HepG2 (cell line): ENCODE results near the gene PTGIR. TPM values are rescaled to one million over a fixed set of nuclear protein-coding genes. Genes with fewer than 3 reads are reported as not detected.

Source experiments
- ATAC-seq: fragments of 200-7000 bp; cut with Tn5 transposase; 3 replicates; pipeline ENCODE4 v1.9.1; 2020; ENCODE audit warnings: mild to moderate bottlenecking, moderate library complexity
- BruUV-seq: library from RNA; stranded (reverse); fragments of 400-500 nt; replicated peaks from 2 replicates; lab custom pipeline; 2021; lab: Mats Ljungman, UMichigan
- CTCF ChIA-PET: fragments of 300-600 bp; formaldehyde crosslinking; extraction: SDS; loops from one replicate; lab custom pipeline; 2021; ENCODE audit warnings: low total read pairs, inconsistent platforms, low intra/inter-chr PET ratio; lab: Yijun Ruan, JAX
- POLR2A ChIA-PET: fragments of 350-600 bp; sonication (Branson Sonifier 250); formaldehyde crosslinking; loops from one replicate; lab custom pipeline; 2020; ENCODE audit warnings: antibody characterized with exemption, inconsistent platforms; lab: Yijun Ruan, JAX
- DNase-seq: peaks from one replicate; pipeline ENCODE4 v3.0.0-alpha.2; 2015; ENCODE audit warnings: low spot score
- FAIRE-seq: peaks from 3 replicates; lab custom pipeline; 2011; peaks lifted over from hg19 to GRCh38; lab: Jason Lieb, UNC
- H2AFZ ChIP-seq: one replicate; pipeline ENCODE4 v1.6.1; 2011; ENCODE audit warnings: low read length, inconsistent platforms
- H3K27ac ChIP-seq: fragments of 300-600 bp; 3 replicates; pipeline ENCODE4 v1.8.0; 2011; ENCODE audit warnings: mixed run types, mild to moderate bottlenecking, mixed read lengths, low read length, inconsistent platforms; ENCODE audit not compliant: insufficient read depth; ENCODE audit errors: extremely low read length
- H3K27me3 ChIP-seq, 2 experiments: fragments of 200-600 bp in 1 of 2; 2 replicates in 1 of 2; 3 replicates in 1 of 2; pipeline versions ENCODE4 v1.6.0 to v1.8.0; 2011; ENCODE audit warnings: low read length in 2 of 2, mild to moderate bottlenecking in 2 of 2, moderate library complexity in 2 of 2, inconsistent platforms in 1 of 2; ENCODE audit not compliant: insufficient read depth in 2 of 2, control insufficient read depth in 1 of 2
- H3K36me3 ChIP-seq, 2 experiments: fragments of 200-600 bp in 1 of 2; replicated peaks in 1 of 2; 2 replicates in 1 of 2; 3 replicates in 1 of 2; pipeline versions ENCODE4 v1.5.1 to v1.8.0; 2011; ENCODE audit warnings: low read length in 2 of 2, inconsistent platforms in 1 of 2; ENCODE audit not compliant: insufficient read depth in 2 of 2, control insufficient read depth in 1 of 2
- H3K4me1 ChIP-seq: 2 replicates; pipeline ENCODE4 v1.5.1; 2012; ENCODE audit warnings: low read length, inconsistent platforms; ENCODE audit not compliant: insufficient read depth
- H3K4me2 ChIP-seq: 2 replicates; pipeline ENCODE4 v1.6.0; 2011; ENCODE audit warnings: low read depth, low read length, inconsistent platforms
- H3K4me3 ChIP-seq, 3 experiments: fragments of 200-600 bp in 1 of 3; sonication (generic), shearing (Covaris generic) in 1 of 3; replicated peaks in 1 of 3; 2 replicates each; pipeline ENCODE4 v1.5.1; 2011 to 2016; ENCODE audit warnings: low read length in 3 of 3, inconsistent platforms in 2 of 3, low read depth in 2 of 3, mild to moderate bottlenecking in 2 of 3, control low read depth in 1 of 3, mixed read lengths in 1 of 3; ENCODE audit not compliant: insufficient read depth in 1 of 3
- H3K79me2 ChIP-seq: one replicate; pipeline ENCODE4 v1.6.1; 2011; ENCODE audit warnings: low read length, inconsistent platforms; ENCODE audit not compliant: insufficient read depth
- H3K9ac ChIP-seq: 2 replicates; pipeline ENCODE4 v1.6.0; 2011; ENCODE audit warnings: mild to moderate bottlenecking, low read depth, low read length, inconsistent platforms; ENCODE audit not compliant: insufficient read depth
- H3K9me3 ChIP-seq: 2 replicates; pipeline ENCODE4 v1.5.1; 2012; ENCODE audit warnings: mild to moderate bottlenecking, low read length
- H4K20me1 ChIP-seq: 2 replicates; pipeline ENCODE4 v1.6.0; 2011; ENCODE audit warnings: inconsistent platforms, mild to moderate bottlenecking, low read length, moderate library complexity; ENCODE audit not compliant: insufficient read depth
- CHD2 ChIP-seq: IDR thresholded peaks from 2 replicates; pipeline ENCODE4 v1.6.1; 2011; ENCODE audit warnings: low read depth, low read length, improper control_type of control experiment
- FOXC1 ChIP-seq: sonication (generic); formaldehyde crosslinking; IDR thresholded peaks from 2 replicates; pipeline ENCODE4 v1.8.0; 2022; ENCODE audit warnings: mild to moderate bottlenecking, missing genetic modification reagents, borderline replicate concordance
- KMT2B ChIP-seq: IDR thresholded peaks from 2 replicates; pipeline ENCODE4 v1.6.1; 2016; ENCODE audit warnings: missing genetic modification reagents, missing compliant biosample characterization
- MAZ ChIP-seq, 2 experiments: sonication (generic) in 1 of 2; formaldehyde crosslinking in 1 of 2; IDR thresholded peaks; 2 replicates each; pipeline versions ENCODE4 v1.5.0 to v1.6.1; 2012 to 2020; ENCODE audit warnings: low read depth in 2 of 2, mild to moderate bottlenecking in 2 of 2, borderline replicate concordance in 1 of 2, improper control_type of control experiment in 1 of 2, low read length in 1 of 2, missing genetic modification reagents in 1 of 2, moderate library complexity in 1 of 2
- NR1H2 ChIP-seq: sonication (generic); formaldehyde crosslinking; IDR thresholded peaks from 2 replicates; pipeline ENCODE4 v1.8.1; 2022; ENCODE audit warnings: low read depth, missing genetic modification reagents, borderline replicate concordance
- RBAK ChIP-seq: sonication (generic); formaldehyde crosslinking; IDR thresholded peaks from 2 replicates; pipeline ENCODE4 v1.5.1; 2020; ENCODE audit warnings: mild to moderate bottlenecking, missing genetic modification reagents
- TMF1 ChIP-seq: sonication (generic); formaldehyde crosslinking; IDR thresholded peaks from 2 replicates; pipeline ENCODE4 v1.8.1; 2022; ENCODE audit warnings: low read depth, missing genetic modification reagents
- ZFP1 ChIP-seq: IDR thresholded peaks from 2 replicates; pipeline ENCODE4 v1.6.1; 2016
- ZFX ChIP-seq: sonication (generic); formaldehyde crosslinking; IDR thresholded peaks from 2 replicates; pipeline ENCODE4 v1.4.0; 2020; ENCODE audit warnings: mild to moderate bottlenecking, low read depth, missing genetic modification reagents, moderate library complexity
- ZNF253 ChIP-seq: sonication (generic); formaldehyde crosslinking; IDR thresholded peaks from 2 replicates; pipeline ENCODE4 v1.8.0; 2022; ENCODE audit warnings: mild to moderate bottlenecking, missing genetic modification reagents, borderline replicate concordance
- ZNF530 ChIP-seq: sonication (generic); formaldehyde crosslinking; IDR thresholded peaks from 2 replicates; pipeline ENCODE4 v1.5.0; 2020; ENCODE audit warnings: low read depth, mild to moderate bottlenecking, missing genetic modification reagents
- ZNF563 ChIP-seq: sonication (generic); formaldehyde crosslinking; IDR thresholded peaks from 2 replicates; pipeline ENCODE4 v1.8.0; 2022; ENCODE audit warnings: mild to moderate bottlenecking, moderate library complexity, missing genetic modification reagents
- ZNF605 ChIP-seq: sonication (generic); formaldehyde crosslinking; IDR thresholded peaks from 2 replicates; pipeline ENCODE4 v1.8.0; 2022; ENCODE audit warnings: mild to moderate bottlenecking, missing genetic modification reagents
- ZNF879 ChIP-seq: sonication (generic); formaldehyde crosslinking; IDR thresholded peaks from 2 replicates; pipeline ENCODE4 v1.8.1; 2023; ENCODE audit warnings: missing genetic modification reagents
- WGBS: methylation state at CpG from one replicate; pipeline ENCODE4 v1.1.6; 2017; ENCODE audit warnings: low lambda C conversion rate; 5-methylcytosine and 5-hydroxymethylcytosine counted together
- in situ Hi-C: cut with HindIII; loops from 2 replicates; pipeline ENCODE4 v1.10.0; 2017; ENCODE audit warnings: low pct_unique_long_range_greater_than_20kb; ENCODE audit not compliant: extremely low pct_ligation_motif_present
- intact Hi-C: fragments of 100-400 bp; cut with micrococcal nuclease; formaldehyde crosslinking; loops from one replicate; pipeline ENCODE4 v1.10.0; 2022; ENCODE audit not compliant: unreplicated experiment
- polyA plus RNA-seq, 8 experiments: library from polyadenylated mRNA; depleted of rRNA in 3 of 8; stranded (reverse) in 7 of 8; unstranded in 1 of 8; fragments of >200 nt; fragmentation: Illumina TruSeq in 4 of 8; extraction: Trizol in 4 of 8; gene quantifications; 2 replicates each; pipeline versions ENCODE4 v1.2.1 to v1.2.3, GENCODE V29; 2011 to 2016; ENCODE audit warnings: low read depth in 4 of 8, missing spikeins in 1 of 8, mixed read lengths in 1 of 8; ENCODE audit not compliant: insufficient read depth in 1 of 8
- total RNA-seq, 5 experiments: library from RNA; depleted of rRNA; stranded (reverse); fragments of >200 nt; fragmentation: Illumina TruSeq; extraction: Trizol; gene quantifications; 2 replicates each; pipeline ENCODE4 v1.2.3, GENCODE V29; 2016; ENCODE audit warnings: low read depth in 1 of 5
- TF ChIP-seq, protein P1 (sequence below): sonication (generic); formaldehyde crosslinking; IDR thresholded peaks from 2 replicates; pipeline ENCODE4 v1.4.0; 2020; ENCODE audit warnings: low read depth, mild to moderate bottlenecking, missing genetic modification reagents
- TF ChIP-seq, protein P2 (sequence below): IDR thresholded peaks from 2 replicates; pipeline ENCODE4 v1.6.1; 2016; ENCODE audit warnings: missing biosample characterization, missing genetic modification reagents, low read depth
- TF ChIP-seq, protein P3 (sequence below): sonication (generic); formaldehyde crosslinking; IDR thresholded peaks from 2 replicates; pipeline ENCODE4 v1.4.0; 2020; ENCODE audit warnings: mild to moderate bottlenecking, missing genetic modification reagents

PTGIR gene
- total and polyA plus RNA-seq, 2 of the 13 experiments (the other 11 are each of a cell fraction or from before 2014, with no cell fraction given) = not detected

DNA sequence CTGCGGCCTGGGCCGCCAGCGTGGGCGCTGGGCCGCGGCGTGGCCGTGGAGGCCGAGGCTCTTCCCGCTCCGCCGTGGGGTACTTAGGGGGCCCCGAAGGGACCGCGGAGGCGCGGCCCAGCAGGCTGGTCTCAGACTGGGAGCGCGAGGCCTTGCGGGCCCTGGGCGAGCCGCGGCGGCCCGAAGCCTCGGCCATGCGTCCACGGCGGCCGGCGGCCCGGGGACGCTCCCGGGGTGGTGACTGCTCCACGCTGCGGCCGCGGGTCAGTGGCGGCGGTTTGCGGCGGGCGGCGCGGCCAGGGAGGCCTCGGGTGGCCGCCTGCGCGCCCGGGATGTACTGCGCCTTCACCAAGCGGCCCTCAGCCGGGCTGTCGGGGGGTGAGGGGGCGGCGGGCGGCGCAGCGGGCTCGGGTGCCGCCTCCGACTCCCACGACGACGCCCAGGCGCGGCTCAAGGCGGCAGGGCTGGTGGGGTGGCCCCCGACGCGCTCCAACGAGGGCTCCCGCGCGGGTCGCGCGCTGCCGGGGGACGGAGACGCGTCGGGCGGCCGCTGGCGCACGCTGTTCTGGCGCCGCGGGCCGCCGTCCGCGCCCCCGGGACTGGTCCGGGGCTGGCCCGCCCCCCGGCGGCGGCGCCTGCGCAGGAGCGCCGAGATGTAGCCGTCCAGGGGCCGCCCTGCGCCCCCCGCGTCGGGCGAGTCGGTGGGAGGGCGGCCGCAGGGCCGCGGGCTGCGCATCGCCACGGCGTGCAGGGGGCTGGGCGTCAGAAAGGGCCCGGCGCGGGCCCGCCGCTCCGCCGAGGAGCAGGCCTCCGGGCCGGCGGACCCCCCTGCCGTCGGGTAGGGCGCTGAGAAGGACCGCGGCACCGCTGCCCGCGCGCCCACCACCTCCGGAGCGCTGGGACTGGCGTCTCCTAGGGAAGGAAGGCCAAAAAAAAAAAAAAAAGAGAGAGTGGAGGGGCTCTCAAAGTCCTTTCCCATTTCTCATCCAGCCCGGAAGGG lies 24.4 kb upstream of the PTGIR start:
- ChIA-PET CTCF (no interaction called here), POLR2A (no interaction called here)
- no peaks in the 10 kb centered on the region for H3K36me3 ChIP-seq
- no peaks in the 10 kb centered on the region for H3K9me3 ChIP-seq
- WGBS = 76% methylated on average over 36 of the region's 144 CpGs
- H2AFZ ChIP-seq = no peak overlapping the region
- H3K27me3 ChIP-seq = peaks cover 0 to 6% of the 10 kb centered on the region in 2 experiments; a peak in 1 of 5 replicates
- in situ Hi-C loops = no loop called here
- no peaks in the 10 kb centered on the region for H3K79me2 ChIP-seq
- H3K4me1 ChIP-seq = peaks cover 14% of the 10 kb centered on the region
- no peak for DNase-seq
- no peak overlapping the region for H3K9ac ChIP-seq
- H3K27ac ChIP-seq = no peak overlapping the region
- TF ChIP-seq, protein P1, sequence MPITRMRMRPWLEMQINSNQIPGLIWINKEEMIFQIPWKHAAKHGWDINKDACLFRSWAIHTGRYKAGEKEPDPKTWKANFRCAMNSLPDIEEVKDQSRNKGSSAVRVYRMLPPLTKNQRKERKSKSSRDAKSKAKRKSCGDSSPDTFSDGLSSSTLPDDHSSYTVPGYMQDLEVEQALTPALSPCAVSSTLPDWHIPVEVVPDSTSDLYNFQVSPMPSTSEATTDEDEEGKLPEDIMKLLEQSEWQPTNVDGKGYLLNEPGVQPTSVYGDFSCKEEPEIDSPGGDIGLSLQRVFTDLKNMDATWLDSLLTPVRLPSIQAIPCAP (CRISPR knock-in tag) = no peak
- TF ChIP-seq ZNF879 (no peak), FOXC1 (CRISPR knock-in tag) (no peak), ZNF605 (CRISPR knock-in tag) (no peak), KMT2B (no peak), CHD2 (no peak), ZNF253 (CRISPR knock-in tag) (no peak), TMF1 (CRISPR knock-in tag) (no peak), MAZ (IDR thresholded peaks at IDR 0.05; ENCODE audit: borderline replicate concordance, low read depth, low read length) (no peak), MAZ (CRISPR knock-in tag; IDR thresholded peaks at IDR 0.05; ENCODE audit: low read depth) (no peak), ZNF530 (CRISPR knock-in tag) (no peak), NR1H2 (no peak), ZFX (CRISPR knock-in tag) (no peak), RBAK (no peak), ZFP1 (CRISPR knock-in tag) (no peak), ZNF563 (CRISPR knock-in tag) (no peak)
- TF ChIP-seq, protein P2, sequence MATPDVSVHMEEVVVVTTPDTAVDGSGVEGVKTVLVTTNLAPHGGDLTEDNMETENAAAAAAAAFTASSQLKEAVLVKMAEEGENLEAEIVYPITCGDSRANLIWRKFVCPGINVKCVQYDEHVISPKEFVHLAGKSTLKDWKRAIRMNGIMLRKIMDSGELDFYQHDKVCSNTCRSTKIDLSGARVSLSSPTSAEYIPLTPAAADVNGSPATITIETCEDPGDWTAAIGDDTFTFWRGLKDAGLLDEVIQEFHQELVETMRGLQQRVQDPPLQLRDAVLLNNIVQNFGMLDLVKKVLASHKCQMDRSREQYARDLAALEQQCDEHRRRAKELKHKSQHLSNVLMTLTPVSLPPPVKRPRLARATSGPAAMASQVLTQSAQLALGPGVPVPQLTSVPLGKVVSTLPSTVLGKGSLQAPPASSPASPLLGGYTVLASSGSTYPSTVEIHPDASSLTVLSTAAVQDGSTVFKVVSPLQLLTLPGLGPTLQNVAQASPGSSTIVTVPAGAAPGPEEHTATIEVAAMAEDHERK (CRISPR knock-in tag) = no peak
- TF ChIP-seq, protein P3, sequence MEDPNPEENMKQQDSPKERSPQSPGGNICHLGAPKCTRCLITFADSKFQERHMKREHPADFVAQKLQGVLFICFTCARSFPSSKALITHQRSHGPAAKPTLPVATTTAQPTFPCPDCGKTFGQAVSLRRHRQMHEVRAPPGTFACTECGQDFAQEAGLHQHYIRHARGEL (CRISPR knock-in tag) = no peak
- no peak overlapping the region for H3K4me2 ChIP-seq
- H4K20me1 ChIP-seq = no peaks in the 10 kb centered on the region
- ATAC-seq = no peak
- no peak for FAIRE-seq
- BruUV-seq = no TSS peak
- no peak overlapping the region for H3K4me3 ChIP-seq
- intact Hi-C loops = no loop called here
